HCEC 1CT (cell line): ENCODE data around the gene SPARC.

Source experiments
- DNase-seq: peaks from one replicate; pipeline ENCODE4 v3.0.0-alpha.2; 2017

The SPARC gene

GRCh38 chr5:151677776-151678545, 8.8 kb downstream of the SPARC start:
- DNase-seq, result peak; percentile 18

GRCh38 chr5:151676719-151677118, 10.0 kb downstream of the SPARC start:
- no peak for DNase-seq

- peak; percentile 41 for DNase-seq
These were observed 10.4 kb downstream of the SPARC start for GRCh38 chr5:151676314-151676712.

GRCh38 chr5:151675611-151676313, 11.0 kb downstream of the SPARC start:
- DNase-seq, result peak; percentile 89

- no peak for DNase-seq
These were observed 11.8 kb downstream of the SPARC start for GRCh38 chr5:151674626-151675610.

GRCh38 chr5:151673421-151673820, 13.3 kb downstream of the SPARC start:
- DNase-seq, result no peak

GRCh38 chr5:151672516-151672915, 14.2 kb downstream of the SPARC start:
- no peak for DNase-seq

- peak; percentile 24 for DNase-seq
These were observed 14.8 kb downstream of the SPARC start for GRCh38 chr5:151671950-151672349.

- peak; percentile 18 for DNase-seq
These were observed 15.6 kb downstream of the SPARC start for GRCh38 chr5:151670953-151671636.

- no peak for DNase-seq
These were observed 16.5 kb downstream of the SPARC start for GRCh38 chr5:151670083-151670686.

- no peak for DNase-seq
These were observed 19.6 kb downstream of the SPARC start for GRCh38 chr5:151667083-151667482.

- peak; percentile 30 for DNase-seq
These were observed 21.1 kb downstream of the SPARC start for GRCh38 chr5:151665613-151666012.

GRCh38 chr5:151664694-151665585, 21.8 kb downstream of the SPARC start:
- DNase-seq, result peak; percentile 84

GRCh38 chr5:151663617-151664293, 23.0 kb downstream of the SPARC start:
- DNase-seq, result no peak

GRCh38 chr5:151662805-151663204, 23.9 kb downstream of the SPARC start:
- DNase-seq, result no peak

GRCh38 chr5:151661968-151662732, 24.6 kb downstream of the SPARC start:
- no peak for DNase-seq

GRCh38 chr5:151660616-151661495, 25.9 kb downstream of the SPARC start:
- DNase-seq, result peak; percentile 80

- DNase-seq, result peak; percentile 80
These were observed 27.5 kb downstream of the SPARC start for GRCh38 chr5:151659001-151659754.
